HG03460 (cell line): ENCODE results near the gene NRG3.

Source experiments
- ATAC-seq: cut with Tn5 transposase; IDR thresholded peaks from one replicate; pipeline ENCODE4 v1.9.1; 2021; ENCODE audit not compliant: unreplicated experiment

Gene NRG3

GRCh38 chr10:82358486-82359099 is 483.6 kb downstream of the NRG3 start:
- no peak for ATAC-seq

DNA sequence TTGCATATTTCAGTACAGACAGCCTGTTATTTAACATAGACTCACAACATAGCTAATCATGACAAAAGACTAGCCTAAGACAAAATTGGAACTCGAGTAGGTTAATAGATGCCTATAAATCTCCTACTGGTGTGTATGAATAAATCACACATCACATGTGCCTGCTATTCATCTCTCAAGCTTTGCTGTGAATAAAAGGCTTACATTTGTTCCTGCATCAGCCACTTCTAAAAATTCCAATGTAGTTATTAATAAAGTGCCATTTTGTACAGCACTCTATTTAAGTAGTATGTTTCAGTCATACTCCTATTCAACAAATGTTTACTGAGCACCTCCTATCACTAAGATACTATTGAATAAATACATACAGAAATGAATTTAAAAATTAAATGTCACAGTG is 486.3 kb downstream of the NRG3 start:
- ATAC-seq = no peak

- no peak for ATAC-seq
Measured at GRCh38 chr10:82377608-82378007, 502.6 kb downstream of the NRG3 start.

- ATAC-seq = no peak
Measured at GRCh38 chr10:82378146-82378545, 503.2 kb downstream of the NRG3 start.

GRCh38 chr10:82383350-82383749 is 508.4 kb downstream of the NRG3 start:
- no peak for ATAC-seq

GRCh38 chr10:82390866-82391658 is 516.1 kb downstream of the NRG3 start:
- no peak for ATAC-seq

- no peak for ATAC-seq
Measured at GRCh38 chr10:82391971-82392370, 517.0 kb downstream of the NRG3 start.

- ATAC-seq = no peak
Measured at GRCh38 chr10:82392533-82392932, 517.5 kb downstream of the NRG3 start.

DNA sequence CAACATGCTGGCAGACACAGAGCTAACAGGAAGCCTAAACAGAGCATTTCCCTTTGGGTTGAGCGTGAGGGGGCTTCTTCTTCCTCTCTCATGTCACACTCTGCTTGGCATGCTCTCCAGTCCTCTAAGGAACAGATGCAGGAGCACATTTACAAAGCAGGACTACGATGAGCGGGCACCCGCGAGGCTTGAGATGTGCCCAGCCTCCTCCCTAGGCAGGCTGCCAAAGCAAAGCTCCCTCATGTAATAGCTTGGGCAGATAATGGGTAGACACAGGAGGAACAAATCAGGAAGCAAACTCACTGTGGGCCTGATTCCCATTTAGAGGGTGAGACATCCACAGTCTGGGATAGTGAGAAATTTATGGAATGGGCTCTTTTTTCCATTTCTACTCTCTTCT is 519.1 kb downstream of the NRG3 start:
- no peak for ATAC-seq

- no peak for ATAC-seq
Measured at GRCh38 chr10:82394987-82395386, 520.0 kb downstream of the NRG3 start.

GRCh38 chr10:82396886-82397285 is 521.9 kb downstream of the NRG3 start:
- ATAC-seq = no peak

- ATAC-seq = no peak
Measured at GRCh38 chr10:82397854-82398253, 522.9 kb downstream of the NRG3 start.

- ATAC-seq = no peak
Measured at GRCh38 chr10:82399850-82400249, 524.9 kb downstream of the NRG3 start.

DNA sequence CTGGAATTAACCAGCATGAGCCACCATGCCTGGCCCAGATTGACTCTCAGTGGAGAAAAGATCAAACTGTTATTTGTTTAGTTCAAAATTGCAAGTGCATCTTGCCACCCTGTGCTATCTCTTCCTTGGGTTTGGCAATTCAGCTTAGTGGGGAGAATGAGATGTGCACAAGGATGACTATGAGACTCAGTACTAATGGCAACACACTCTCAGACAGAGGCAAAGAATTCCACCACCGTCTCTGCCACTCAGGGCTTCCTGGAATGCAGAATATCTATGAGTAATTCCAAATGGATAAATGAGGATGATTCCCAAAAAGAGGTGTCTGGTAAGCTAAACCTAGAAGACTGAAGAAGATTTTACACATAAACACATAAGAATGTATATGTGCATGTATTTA is 525.8 kb downstream of the NRG3 start:
- no peak for ATAC-seq

- no peak for ATAC-seq
Measured at GRCh38 chr10:82402906-82403401, 528.0 kb downstream of the NRG3 start.

GRCh38 chr10:82409671-82410070 is 534.7 kb downstream of the NRG3 start:
- no peak for ATAC-seq

DNA sequence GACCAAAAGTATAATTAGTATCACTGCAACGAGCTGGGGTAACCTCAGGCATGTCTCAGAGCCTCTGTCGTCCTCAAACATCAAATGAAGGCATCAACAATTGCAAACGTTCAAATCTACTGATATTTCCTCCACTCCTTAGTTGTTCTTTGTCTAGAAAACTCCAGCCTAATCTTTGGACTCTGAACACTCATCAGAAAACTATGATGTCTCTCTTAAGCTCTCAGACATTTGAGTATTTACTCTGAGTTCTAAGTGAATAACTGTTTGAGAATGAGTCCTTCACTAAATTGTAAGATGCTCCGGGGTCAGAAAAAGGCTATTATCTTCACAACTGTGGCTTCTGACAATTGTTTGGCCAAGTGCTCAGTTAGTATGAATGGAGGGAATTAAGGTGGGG is 536.4 kb downstream of the NRG3 start:
- no peak for ATAC-seq

DNA sequence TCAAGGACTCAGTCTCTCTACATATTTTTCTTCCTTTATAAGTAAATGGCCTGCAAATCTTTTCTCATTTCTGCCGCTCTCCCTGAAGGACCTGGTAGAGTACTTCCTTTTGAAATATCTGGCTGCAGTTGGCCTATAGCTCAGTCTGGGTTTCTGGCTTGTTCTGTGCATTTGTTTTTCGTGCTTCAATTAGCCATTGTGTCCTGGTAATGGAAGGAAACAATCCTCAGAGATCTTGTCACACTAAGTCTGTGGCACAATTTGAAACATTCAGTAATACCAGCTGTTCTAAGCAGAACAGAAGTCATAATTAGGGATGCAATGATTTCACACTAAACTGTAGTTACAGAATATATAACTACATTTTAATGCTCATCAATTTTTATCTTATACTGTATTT is 545.0 kb downstream of the NRG3 start:
- no peak for ATAC-seq

DNA sequence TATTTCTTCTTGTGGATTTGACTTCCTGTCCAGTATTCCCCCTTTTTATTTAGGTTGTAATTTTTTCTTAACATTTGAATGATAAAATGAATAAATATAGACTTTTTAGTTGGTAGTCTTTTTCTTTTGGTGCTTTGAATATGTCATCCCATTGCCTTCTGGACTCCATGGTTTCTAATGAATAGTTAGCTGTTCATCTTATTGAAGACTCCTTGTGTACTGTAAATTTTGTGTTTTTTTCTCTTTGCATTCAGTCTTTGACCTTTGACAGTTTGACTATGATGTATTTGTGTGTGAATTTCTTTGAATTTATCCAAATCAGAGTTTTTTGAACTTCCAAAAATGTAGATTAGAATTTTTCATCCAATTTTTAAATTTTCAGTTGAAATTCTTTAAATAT is 554.3 kb downstream of the NRG3 start:
- no peak for ATAC-seq

GRCh38 chr10:82438277-82438676 is 563.3 kb downstream of the NRG3 start:
- no peak for ATAC-seq

DNA sequence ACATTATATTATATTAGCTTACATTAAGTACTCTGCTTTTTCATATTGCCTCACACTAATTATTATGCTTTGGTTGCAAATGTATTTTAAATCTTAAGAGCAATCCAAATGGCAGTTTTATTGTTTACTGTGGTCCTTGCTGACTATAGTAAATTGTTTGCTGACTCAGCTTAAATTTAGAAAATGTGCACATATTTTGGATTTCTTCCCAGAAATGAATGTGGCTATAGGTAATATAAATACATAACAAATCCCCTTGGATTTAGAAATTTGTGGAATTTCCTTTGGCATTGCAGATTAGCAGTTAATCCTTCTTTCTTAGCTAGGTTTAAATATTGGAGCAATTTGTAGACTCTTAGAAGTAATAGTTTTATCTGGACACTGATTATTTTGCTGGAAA is 565.8 kb downstream of the NRG3 start:
- no peak for ATAC-seq

DNA sequence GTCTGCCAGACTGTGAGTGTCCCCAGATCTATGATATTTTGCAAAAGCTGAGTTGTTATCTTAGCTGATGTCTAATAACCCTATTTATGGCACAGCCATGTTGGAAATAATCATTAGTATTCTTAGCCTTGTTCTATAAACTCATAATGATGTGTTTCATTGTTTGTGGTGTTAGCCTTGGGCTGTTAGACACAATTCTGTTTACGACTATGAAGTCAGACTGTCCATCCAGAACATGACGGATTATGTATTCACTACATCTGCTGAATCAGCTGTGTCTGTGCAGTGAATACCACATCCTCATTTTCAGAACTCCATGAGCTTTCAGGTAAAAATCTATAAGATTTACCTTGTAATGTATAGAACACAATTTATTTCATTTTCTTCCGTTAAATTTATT is 577.1 kb downstream of the NRG3 start:
- no peak for ATAC-seq

GRCh38 chr10:82452676-82453075 is 577.7 kb downstream of the NRG3 start:
- ATAC-seq = no peak
